ENCODE results near the gene REST.

GRCh38 chr4:56958111-56958517 lies 50.4 kb downstream of the REST start:
- no peak for TF ChIP-seq POLR2A (IDR thresholded peaks at IDR 0.05)
- no peak for TF ChIP-seq CTCF (IDR thresholded peaks at IDR 0.05)
- TF ChIP-seq EP300 (IDR thresholded peaks at IDR 0.05) = no peak
